NCI-H2171 treated with DMSO at 0.1 percent for 48 hours (cell line): ENCODE results near the gene REX1BD.

Experiments
- DNase-seq: peaks from one replicate; lab custom pipeline; 2025; lab: John Stamatoyannopoulos, UW

REX1BD gene

GRCh38 chr19:18603255-18603957 lies 14.8 kb downstream of the REX1BD start:
- DNase-seq, result no peak

DNA sequence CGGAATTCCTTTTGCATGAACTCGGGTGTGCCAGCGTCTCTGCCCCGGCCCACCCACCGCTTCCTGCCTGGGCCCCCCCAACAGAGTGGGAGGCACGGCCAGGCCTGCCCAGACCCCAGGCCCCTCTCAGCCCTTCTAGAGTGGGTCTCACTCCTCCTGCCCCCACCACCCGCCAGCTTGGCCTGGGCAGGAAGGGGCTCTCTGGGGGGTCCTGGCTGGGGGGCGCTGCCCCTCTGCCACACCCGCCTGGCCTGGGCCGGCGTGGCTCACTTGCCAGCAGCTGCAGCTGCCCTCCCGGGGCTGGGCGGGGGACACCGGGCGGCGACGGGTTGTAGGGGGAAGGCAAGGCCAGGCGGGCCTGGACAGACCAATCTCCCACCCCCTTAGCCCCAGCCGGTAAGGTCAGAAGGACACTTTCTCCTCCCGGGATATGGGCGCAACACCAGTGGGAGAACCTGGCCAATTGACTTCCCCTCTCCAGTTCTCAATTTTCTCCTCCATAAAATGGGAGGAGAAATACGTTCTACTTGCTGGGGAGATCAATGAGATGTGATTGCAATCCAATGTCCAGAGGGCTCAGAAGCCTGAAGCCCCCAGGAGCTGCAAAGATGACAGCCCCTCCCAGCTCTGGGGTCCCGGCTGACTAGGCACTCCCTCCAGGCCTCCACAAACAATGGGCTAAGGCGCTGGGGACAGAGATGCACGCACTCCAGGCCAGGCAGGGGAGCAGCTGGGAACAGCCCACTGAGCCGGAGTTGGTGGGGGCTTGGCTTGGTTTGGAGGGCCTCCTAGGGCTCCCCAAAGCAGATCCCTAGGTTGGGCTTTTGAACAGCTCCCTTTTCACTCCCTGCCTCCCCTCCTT lies 15.6 kb downstream of the REX1BD start:
- no peak for DNase-seq

DNA sequence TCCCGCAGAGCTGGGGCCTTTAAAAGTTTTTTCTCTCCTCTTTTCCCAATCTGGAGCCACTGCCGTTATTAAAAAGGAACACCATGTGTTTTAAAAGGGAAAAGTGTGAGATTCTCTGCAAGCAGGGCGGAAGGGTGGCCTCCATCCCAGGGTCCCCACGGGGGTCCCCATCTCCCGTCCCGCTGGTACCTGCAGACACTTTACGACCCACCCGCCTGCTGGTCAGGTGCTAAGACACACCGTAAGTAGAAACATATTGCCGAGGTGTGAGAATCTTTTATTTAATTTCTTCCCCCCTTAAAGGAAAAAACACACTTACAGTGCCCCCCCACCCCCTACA lies 16.2 kb downstream of the REX1BD start:
- no peak for DNase-seq

DNA sequence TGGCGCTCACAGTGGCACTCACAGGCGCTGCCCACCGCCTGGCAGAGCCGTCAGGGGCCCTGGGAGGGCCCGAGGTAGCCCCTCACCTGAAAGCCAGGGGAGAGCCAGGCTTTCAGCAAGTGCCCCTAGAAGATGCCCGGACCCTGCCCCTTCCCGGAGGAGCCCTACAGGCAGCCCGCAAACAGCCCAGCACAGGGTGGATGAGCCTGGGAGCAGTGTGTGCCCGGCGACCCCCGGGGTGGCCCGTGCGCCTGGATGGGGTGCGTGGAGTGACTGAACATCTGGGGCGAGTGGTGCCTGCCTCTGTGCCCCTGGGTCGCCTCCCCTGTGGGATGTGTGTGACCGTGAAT lies 16.6 kb downstream of the REX1BD start:
- no peak for DNase-seq

DNA sequence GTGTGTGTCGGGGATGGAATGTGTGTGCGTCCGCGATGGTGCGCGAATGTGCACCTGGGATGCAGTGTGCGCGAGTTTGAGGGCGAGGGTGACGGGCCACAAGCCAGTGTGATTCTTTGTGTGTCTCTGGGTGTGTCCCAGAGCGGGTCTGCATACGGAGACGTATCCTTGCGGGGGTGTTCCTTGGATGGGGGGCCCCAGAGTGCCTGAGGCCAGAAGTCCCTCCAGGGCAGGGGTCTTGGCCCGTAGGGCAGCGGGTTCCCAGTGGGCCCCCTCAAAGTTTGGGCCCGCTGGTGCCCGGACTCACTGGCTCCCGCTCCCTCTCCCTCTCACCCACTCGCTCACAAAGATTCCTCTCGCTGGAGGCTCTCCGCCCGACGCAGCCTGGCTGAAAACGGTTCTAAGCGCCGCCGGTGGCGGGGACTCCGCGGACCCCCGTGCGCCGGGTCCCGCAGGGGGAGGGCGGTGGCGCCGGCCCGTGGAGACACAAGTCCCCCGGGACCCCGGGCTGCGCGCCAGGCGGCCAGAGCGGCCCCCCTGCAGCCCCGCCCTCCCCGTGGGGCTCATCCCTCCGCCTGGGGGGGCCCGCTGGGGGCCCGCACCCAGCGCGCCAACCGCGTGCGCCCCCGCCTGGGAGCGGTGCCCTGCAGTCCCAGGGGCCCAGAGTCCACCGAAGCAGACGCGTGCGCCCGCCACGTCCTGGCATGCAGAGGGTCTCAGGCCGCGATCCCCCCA lies 17.1 kb downstream of the REX1BD start:
- DNase-seq, result no peak

- no peak for DNase-seq
Observed at GRCh38 chr19:18606281-18607225, 18.0 kb downstream of the REX1BD start, which contains the start of gene CRLF1. TSS of gene CRLF1 (minus strand) at chr19:18606799. CDS start at chr19:18606656, 143 bp downstream.

DNA sequence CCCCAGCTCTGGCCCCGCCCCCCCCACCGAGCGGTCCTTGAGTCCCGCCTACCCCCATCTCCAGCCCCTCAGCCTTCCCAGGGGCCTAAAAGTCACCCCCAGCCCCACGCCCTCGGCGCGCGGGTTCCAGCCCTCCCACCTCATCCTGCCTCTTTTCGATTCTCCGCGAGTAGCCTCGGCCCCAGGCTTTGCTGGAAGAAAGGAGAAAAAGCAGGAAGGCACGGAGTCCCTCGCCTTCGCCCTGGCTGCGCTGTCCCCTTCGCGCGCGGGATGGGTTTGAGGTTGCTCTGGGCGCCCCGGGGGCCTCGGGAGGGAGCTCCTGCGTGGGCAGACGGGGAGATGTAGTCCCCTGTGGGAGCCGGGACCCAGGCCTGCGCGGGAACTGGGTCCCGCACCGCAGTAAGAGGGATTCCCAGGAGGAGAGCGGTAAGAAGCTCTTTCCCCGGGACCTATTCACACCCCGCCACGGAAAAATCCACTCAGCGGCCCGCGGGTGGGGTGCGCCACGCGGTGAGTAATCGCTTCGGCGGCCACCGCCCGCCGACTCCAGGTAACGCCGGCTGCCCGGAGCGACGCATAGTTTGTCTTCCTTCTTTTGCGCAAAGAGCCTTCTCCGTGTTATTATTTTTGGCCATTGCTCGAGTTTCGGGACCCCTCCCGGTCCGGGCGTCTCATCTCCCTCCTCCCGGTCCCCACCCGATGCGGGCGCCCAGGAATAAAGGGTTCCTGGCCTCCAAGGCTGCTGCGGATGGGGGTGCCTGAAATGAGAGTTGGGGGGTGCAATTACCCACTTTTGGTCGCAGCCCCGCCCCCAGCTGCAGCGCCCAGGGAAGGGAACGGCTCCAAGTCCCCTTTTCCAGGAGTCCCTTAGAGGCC lies 18.9 kb downstream of the REX1BD start:
- peak; percentile 18 for DNase-seq

- DNase-seq, result no peak
Observed at GRCh38 chr19:18608102-18608804, 19.7 kb downstream of the REX1BD start.

DNA sequence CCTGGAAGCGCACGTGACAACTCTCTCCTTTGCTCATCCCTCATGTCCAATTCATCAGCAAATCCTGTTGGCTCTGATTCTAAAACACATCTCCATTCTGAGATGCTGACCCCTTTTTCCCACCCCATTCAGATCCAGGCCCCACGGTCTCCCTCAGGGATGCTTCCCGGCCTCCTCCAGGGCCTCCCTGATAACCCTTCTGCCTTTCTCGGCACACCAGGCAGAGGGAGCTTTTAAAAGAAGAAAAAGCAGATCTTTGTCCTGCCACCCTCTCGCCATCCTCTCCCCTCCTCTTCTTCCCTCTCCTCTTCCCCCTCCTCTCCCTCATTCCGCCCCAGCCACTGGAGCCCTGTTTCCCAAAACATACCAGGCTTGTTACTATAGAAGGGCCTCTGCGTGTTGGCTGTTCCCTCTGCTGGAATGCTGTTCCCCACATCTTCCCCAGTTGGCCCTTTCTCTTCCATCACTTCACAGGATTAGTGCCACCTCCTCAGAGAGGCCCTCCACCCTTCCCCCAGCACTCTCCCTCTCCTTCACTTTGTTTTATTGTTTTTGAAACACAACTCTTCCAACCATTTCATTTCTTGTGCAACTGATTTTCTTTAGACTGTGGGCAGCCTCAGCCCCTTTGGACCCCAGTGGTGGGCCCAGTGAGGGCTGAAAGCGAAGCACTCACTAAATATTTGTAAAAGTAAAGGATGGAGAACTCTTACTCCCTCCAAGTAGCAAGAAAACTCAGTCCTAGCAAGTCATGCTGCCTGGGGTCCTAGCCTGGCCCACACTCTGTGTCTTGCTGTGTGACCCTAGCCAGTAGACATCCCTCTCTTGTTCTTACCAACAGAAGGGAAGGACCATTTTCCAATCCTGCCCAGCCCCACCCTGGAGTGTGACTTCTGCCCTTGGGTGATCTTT lies 20.5 kb downstream of the REX1BD start:
- no peak for DNase-seq

DNA sequence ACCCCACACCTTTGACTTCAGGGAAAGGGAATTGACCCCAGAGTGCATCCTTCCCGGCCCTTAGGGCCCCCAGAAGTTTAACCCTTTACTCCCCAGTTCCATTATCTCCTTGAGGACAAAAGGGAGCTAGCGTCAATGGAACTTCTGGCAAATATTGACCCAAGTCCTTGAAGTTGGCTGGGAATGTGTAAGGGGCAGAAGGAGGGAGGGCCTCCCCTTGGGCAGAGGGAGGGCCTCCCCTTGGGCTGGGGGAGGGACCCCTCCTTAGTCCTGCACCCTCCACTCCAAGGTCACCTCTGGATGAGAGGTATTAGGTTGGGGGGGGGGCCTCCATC lies 21.1 kb downstream of the REX1BD start:
- no peak for DNase-seq

DNA sequence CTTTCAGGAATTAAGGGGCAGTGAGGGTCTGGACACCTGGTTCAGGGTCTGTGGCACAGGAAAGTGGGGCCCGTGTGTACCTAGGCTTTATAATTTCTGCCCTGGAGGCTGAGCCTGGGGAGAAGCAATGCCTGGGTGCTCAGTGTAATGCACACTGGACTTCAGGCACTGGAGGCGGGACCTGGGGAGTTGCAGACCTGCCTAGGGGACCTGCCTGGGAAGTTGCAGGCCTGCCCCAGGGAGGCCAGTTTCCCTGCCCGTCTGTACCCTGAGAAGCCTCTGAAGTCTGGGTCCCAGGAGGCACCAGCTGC lies 21.6 kb downstream of the REX1BD start:
- DNase-seq, result no peak

- no peak for DNase-seq
Observed at GRCh38 chr19:18610556-18611326, 22.1 kb downstream of the REX1BD start.

DNA sequence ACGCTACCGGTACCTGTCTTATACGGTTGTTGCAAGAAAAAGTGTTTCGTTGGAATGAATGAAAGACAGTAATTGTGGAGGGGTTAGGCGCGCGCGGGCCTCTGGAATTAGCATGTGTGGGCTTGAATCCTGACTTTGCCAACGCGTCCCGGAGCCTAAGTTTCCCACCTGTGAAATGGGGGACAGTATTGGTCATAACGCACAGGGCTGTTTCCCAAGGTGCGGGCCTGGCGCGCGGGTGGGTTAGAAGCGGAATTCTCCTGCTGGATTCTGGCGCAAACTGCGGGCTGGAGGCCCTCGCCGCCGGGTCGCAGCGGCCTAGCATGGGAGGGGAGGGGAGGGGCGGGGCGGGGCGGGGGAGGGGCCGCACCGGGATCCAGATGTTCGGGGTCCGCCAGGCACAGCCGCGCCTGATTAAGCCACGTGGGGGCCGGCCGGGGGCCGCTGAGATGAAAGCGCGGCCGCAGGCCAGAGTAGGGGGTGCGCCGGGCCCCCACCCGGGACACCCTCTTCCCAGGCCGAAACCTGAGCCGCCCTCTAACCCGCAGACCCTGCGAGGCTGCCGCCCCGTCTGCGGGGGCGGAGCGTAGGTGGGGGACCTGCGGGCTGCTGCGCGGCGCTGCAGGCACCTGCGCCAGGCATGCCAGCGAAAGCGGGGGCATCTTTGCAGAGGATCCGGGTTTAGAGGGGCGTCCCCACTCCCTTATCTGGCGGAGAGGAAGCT lies 22.9 kb downstream of the REX1BD start:
- peak; percentile 32 for DNase-seq

DNA sequence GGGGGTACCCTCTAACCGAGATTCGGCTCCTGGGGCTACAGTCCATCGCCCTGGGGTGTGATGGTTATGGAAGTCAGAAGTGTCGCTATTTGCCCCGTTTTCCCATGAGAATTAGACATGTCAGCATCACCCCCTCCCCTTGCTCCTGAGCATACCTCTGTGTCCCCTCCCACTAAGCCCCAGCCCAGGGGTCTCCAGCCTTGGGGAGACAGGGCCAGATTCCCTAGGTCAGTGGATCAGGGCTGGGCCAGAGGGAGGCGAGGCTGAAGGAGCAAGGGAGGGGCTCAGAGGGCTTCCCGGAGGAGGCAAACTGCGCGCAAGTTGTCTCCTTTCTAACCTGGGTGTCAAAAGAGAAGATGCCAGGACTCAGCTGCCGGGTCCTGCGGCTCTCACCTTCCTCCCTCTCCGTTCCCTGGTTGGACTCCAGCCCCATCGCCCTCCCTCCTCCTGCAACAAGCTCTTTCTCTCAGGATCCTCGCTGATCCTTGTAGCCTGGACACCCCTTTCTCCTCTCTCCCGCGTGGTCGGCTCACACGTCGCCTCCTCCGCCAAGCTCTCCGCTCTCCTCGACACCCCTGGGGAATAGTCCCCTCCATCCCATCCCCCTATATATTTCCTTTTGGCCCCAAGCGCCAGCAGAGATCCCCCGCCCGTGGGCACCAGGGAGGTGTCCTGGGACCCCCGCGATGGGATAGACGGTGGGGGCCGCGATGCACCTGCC lies 23.6 kb downstream of the REX1BD start:
- peak; percentile 41 for DNase-seq

GRCh38 chr19:18612772-18613588 lies 24.4 kb downstream of the REX1BD start, which contains the start of gene TMEM59L:
TSS of gene TMEM59L (plus strand) at chr19:18612870. CDS start at chr19:18612959, 89 bp downstream.
- peak; percentile 41 for DNase-seq

DNA sequence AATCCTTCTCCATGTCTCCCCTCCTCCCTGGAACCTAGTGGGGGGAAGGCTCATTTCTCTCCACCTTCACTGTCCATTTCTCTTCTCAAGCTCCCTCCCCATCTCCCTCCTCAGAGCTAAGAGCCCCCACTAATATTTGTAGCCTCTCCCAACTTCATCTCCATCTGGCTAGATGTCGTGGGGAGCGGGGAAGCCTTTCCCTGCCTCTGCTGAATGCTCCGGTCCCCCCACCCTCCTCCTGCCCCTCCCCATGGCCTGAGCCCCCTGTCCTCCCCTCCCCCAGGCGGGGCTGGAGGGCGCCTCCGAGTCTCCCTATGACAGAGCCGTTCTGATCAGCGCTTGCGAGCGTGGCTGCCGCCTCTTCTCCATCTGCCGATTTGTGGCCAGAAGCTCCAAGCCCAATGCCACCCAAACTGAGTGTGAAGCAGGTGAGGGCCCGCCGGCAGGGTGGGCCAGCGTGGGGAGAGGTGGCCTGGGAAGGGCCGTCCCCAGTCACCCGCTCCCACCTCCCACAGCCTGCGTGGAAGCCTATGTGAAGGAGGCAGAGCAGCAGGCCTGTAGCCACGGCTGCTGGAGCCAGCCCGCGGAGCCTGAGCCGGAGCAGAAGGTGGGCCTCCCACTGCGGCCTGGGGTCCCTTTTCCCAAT lies 25.1 kb downstream of the REX1BD start:
- no peak for DNase-seq
